ENCODE data around the gene REM1. TPM values are rescaled to one million over a fixed set of nuclear protein-coding genes. Genes with fewer than 3 reads are reported as not detected.

REM1 gene
- total RNA-seq, 4 donors from 2014 or later: 0.57 to 2.3 (median 0.64) TPM; not detected in 1

DNA sequence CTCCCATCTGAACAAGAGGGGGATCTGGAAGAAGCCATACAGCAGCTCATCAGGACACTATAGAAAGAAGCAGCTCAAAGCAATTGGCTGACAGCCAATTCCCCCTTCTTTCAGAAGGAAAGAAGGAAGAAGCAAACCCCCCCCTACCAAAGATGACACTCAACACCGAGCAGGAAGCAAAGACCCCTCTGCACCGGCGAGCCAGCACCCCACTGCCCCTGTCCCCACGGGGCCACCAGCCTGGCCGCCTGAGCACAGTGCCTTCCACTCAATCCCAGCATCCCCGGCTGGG is 1.2 kb downstream of the REM1 start:
- TF ChIP-seq POLR2A (IDR thresholded peaks at IDR 0.05) (no peak), POLR2AphosphoS5 (IDR thresholded peaks at IDR 0.05) (no peak), EP300 (IDR thresholded peaks at IDR 0.05) (no peak)
- TF ChIP-seq, protein P1, sequence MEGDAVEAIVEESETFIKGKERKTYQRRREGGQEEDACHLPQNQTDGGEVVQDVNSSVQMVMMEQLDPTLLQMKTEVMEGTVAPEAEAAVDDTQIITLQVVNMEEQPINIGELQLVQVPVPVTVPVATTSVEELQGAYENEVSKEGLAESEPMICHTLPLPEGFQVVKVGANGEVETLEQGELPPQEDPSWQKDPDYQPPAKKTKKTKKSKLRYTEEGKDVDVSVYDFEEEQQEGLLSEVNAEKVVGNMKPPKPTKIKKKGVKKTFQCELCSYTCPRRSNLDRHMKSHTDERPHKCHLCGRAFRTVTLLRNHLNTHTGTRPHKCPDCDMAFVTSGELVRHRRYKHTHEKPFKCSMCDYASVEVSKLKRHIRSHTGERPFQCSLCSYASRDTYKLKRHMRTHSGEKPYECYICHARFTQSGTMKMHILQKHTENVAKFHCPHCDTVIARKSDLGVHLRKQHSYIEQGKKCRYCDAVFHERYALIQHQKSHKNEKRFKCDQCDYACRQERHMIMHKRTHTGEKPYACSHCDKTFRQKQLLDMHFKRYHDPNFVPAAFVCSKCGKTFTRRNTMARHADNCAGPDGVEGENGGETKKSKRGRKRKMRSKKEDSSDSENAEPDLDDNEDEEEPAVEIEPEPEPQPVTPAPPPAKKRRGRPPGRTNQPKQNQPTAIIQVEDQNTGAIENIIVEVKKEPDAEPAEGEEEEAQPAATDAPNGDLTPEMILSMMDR (IDR thresholded peaks at IDR 0.05): no peak
- 71% methylated on average over 6 of the region's 6 CpGs for WGBS
- Histone ChIP-seq H3K4me3 (peak overlapping the region; percentile 52), H3K27ac (no peak overlapping the region), H3K27me3 (peaks cover 16% of the 10 kb centered on the region), H3K4me1 (peaks cover 24% of the 10 kb centered on the region), H3K9me3 (no peaks in the 10 kb centered on the region), H3K36me3 (no peaks in the 10 kb centered on the region)
- no peak for DNase-seq (ENCODE audit: low spot score in 2 of 2)

DNA sequence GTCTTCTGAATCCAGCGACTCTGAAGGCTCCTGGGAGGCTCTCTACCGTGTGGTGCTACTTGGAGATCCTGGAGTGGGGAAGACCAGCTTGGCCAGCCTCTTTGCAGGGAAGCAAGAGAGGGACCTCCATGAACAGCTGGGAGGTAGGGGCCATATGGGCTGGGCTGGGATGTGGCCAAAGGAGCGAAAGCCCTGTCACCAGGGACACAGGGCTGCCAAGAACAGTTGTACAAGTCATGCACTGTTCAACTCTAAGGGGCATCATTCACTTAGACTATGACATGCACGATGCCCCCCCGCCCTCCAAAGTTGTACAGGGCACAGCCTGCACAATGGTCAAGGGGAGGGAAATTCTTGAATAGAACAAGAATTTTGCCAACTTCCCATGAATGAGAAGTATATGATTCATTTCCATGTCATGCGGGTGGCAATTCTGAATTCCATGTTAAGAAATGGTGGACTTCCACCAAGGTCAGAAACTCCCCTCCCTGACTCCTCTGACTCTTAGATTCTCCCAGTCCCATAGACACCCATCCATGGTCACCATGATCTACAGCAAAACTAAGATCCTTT is 1.6 kb downstream of the REM1 start:
- peaks cover 24% of the 10 kb centered on the region for H3K4me1 ChIP-seq
- H3K4me3 ChIP-seq: peak overlapping the region; percentile 52
- H3K36me3 ChIP-seq: no peaks in the 10 kb centered on the region
- no peak for DNase-seq (ENCODE audit: low spot score in 2 of 2)
- H3K9me3 ChIP-seq: no peaks in the 10 kb centered on the region
- peaks cover 16% of the 10 kb centered on the region for H3K27me3 ChIP-seq
- no peak overlapping the region for H3K27ac ChIP-seq
- 88% methylated on average over 6 of the region's 6 CpGs for WGBS
- no peak for TF ChIP-seq POLR2A (IDR thresholded peaks at IDR 0.05)
- no peak for TF ChIP-seq EP300 (IDR thresholded peaks at IDR 0.05)
- no peak for TF ChIP-seq POLR2AphosphoS5 (IDR thresholded peaks at IDR 0.05)
- TF ChIP-seq, protein P1 (IDR thresholded peaks at IDR 0.05): no peak

DNA sequence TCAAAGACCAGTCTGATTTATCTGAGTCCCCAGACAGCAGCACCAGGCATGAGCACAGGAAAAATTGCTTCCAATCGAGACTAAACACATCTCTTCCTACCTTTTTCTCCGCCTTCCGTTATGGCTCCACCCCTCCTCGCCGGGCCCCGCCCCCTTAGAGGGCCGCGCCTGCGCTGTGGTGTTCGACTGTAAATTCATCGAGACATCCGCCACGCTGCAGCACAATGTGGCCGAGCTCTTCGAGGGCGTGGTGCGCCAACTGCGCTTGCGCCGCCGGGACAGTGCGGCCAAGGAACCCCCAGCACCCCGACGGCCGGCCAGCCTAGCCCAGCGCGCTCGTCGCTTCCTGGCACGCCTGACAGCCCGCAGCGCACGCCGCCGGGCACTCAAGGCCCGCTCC is 8.9 kb downstream of the REM1 start:
- DNase-seq (ENCODE audit: low spot score in 2 of 2): no peak
- Histone ChIP-seq H3K27ac (no peak overlapping the region), H3K4me3 (no peak overlapping the region), H3K9me3 (no peaks in the 10 kb centered on the region), H3K4me1 (peaks cover 7% of the 10 kb centered on the region), H3K36me3 (no peaks in the 10 kb centered on the region), H3K27me3 (peaks cover 9% of the 10 kb centered on the region)
- WGBS: 53% methylated on average over 31 of the region's 36 CpGs
- TF ChIP-seq POLR2A (IDR thresholded peaks at IDR 0.05): no peak
- TF ChIP-seq, protein P1 (IDR thresholded peaks at IDR 0.05): no peak
- no peak for TF ChIP-seq EP300 (IDR thresholded peaks at IDR 0.05)
- no peak for TF ChIP-seq POLR2AphosphoS5 (IDR thresholded peaks at IDR 0.05)

DNA sequence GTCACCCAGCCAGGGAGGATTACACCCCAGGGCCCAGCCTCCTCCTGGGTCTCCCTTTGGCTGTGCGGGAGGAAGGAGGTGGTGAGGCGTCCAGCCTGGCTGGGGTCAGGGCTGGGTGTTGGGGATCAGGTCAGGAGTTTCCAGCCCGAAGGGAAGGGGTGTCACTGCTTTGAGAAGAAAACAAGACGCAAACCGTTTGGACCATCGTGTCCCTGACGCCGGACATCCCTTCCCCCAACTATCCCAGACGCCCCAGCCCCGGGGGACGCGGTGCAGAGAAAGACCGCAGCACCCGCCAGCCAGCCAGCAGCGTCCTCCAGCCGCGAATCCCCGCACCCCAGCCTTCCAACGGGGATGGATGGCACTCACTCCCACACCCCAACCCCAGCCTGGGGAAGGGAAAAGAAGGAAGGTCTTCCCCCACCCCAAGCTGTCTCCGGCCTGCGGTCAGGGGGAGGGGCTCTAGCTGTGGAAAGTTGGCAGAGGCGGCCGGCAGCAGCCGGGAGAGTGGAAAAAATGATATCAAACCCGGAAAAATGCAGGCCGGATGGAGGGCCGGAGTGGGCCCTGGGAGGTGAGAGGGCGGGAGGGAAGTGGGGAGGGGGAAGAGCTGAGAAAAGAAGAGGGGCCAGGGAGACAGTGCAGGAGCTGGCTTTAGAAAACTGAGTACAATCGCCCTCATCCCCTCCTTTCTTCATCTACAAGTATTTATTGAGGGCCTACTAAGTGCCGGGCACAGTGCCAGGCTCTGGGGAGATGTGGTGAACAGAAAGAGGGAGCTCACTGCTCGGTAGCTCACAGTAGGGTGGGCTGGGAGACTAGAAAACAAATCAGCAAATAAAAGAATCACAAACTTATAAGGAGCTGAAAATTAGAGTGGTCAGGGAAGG is 10.6 kb downstream of the REM1 start:
- H3K4me1 ChIP-seq: peaks cover 7% of the 10 kb centered on the region
- TF ChIP-seq EP300 (IDR thresholded peaks at IDR 0.05) (no peak), POLR2A (IDR thresholded peaks at IDR 0.05) (no peak), POLR2AphosphoS5 (IDR thresholded peaks at IDR 0.05) (no peak)
- TF ChIP-seq, protein P1 (IDR thresholded peaks at IDR 0.05): no peak
- no peaks in the 10 kb centered on the region for H3K36me3 ChIP-seq
- H3K4me3 ChIP-seq: peak overlapping the region; percentile 13
- H3K9me3 ChIP-seq: no peaks in the 10 kb centered on the region
- peaks cover 9% of the 10 kb centered on the region for H3K27me3 ChIP-seq
- peak overlapping the region; percentile 66 for H3K27ac ChIP-seq
- 13% methylated on average over 21 of the region's 31 CpGs for WGBS
- peak in 1 of 2 donors; percentile 74 for DNase-seq (ENCODE audit: low spot score in 2 of 2)

- H3K27ac ChIP-seq: no peak overlapping the region
- peaks cover 9% of the 10 kb centered on the region for H3K27me3 ChIP-seq
- no peak overlapping the region for H3K4me3 ChIP-seq
- no peaks in the 10 kb centered on the region for H3K9me3 ChIP-seq
- TF ChIP-seq POLR2A (IDR thresholded peaks at IDR 0.05) (no peak), EP300 (IDR thresholded peaks at IDR 0.05) (no peak), POLR2AphosphoS5 (IDR thresholded peaks at IDR 0.05) (no peak)
- TF ChIP-seq, protein P1 (IDR thresholded peaks at IDR 0.05): no peak
- H3K36me3 ChIP-seq: no peaks in the 10 kb centered on the region
- DNase-seq (ENCODE audit: low spot score in 2 of 2): no peak
- 74% methylated on average over 2 of the region's 2 CpGs for WGBS
- peaks cover 7% of the 10 kb centered on the region for H3K4me1 ChIP-seq
Observed at GRCh38 chr20:31488115-31488514, 13.0 kb downstream of the REM1 start.

All from suprapubic skin (tissue), 4 donors.